Hematopoietic multipotent progenitor cell treated with erythropoietin and hydrocortisone succinate and interleukin-3 and kit ligand, for 17 days (in vitro differentiated cells): Measurements from ENCODE around the gene KLF6.
A peak's percentile ranks its signal among the peaks of the same experiment; 100 is the strongest.

Experiments
- DNase-seq: peaks from one replicate; pipeline ENCODE4 v3.0.0-alpha.2; 2015; ENCODE audit warnings: low spot score

KLF6 gene

DNA sequence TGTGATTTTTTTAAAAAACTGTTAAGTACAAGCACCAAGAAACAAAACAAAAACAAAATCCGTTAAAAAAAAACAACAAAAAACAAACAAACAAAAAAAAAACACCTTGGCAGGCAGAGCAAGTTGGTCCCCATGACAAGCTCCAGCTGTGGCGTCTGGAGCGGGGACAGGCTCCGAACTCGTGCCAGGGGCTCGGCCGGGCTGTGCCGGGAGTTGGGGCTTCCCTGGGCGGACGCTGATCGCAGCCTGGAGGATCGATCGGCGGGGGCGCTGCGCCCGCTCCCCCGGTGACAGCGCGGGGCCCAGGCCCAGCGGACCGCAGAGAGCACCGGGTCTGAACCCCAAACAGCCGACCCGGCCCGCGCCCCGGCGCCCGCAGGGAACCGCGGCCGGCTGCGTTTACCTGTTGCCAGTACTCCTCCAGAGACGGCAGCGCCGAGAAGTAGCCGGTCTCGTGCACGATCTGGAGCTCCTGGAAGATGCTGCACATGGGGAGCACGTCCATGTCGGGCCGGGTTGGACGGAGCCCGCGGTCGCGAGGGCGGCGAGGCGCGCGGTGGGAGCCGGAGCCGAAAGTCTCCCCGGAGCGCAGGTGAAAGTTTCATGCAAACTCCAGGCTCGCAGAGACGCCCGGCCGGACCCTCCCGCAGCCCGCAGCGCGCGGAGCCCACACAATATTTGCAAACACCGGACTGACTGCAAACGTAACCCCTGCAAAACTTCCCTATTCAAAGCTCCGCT, at the start of gene KLF6:
TSS of gene KLF6 (minus strand) at position 700 of the 741 bp plus-strand sequence. CDS start at position 505, 195 bp downstream.
- peak; percentile 74 for DNase-seq

DNA sequence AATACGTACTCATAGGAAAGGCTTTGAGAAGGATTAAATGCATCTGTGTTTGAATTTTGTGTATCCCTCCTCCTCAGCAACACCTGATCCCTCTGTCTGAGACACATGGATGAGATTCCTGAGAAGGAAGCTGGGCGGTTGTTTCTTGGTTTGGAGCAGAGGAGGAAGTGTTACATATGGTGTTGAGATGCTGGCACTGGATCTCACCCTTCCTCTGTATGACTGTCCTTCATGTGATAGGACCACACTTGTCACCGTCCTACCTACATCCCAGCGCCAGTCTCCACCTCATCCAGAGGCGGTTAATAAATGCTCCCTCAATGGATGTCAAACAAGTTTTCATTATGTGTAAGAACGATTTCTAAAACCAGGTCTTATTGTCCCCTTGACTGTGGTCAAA, 49.4 kb upstream of the KLF6 start:
- no peak for DNase-seq

DNA sequence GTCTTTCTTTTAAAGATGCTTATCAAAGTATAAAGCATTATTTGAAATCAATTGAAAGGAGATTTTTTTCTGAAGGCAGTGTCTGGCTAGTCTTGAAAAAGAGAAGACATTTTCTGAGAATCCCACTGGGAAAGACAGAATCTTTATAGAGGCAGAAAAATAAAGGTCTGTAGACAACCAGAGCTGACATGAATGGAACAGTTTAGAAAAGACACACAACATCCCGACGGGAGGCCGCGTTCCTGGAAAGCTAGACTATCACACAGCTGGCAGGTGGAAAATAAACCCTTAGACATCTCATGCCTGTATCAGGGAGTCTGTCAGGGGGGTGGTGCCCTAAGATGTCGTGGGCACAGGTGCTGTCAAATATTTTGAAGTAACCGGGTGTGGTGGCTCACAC, 48.0 kb upstream of the KLF6 start:
- DNase-seq: no peak

DNA sequence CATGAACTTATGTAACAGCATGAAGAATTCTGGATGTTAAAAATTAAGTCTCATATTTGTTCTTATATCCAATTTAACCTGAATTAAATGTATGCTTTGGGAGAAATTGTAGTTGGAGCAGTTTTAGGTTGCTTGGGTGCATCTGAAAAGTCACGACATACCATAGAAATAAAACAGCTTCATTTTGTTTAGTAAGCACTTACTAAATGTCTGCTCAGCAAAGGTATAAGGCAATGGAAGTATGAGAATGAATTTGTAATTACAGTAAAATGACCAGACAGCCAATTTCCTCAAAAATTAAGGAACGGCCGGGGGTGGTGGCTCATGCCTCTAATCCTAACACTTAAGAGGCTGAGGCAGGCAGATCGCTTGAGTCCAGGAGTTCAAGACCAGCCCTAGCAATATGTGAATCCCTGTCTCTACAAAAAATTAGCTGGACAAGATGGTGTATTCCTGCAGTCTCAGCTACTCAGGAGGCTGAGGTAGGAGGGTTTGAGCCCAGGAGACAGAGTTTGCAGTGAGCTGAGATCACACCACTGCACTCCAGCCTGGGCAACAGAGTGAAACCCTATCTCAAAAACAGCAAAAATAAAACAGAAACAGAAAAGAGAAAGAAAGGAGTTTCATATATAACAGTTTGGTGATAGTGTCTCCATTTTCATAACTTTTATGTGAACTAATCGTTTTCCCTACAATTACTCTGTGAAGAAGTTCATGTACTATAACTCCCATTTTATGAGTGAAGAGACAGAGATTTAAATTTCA, 47.2 kb upstream of the KLF6 start:
- no peak for DNase-seq

DNA sequence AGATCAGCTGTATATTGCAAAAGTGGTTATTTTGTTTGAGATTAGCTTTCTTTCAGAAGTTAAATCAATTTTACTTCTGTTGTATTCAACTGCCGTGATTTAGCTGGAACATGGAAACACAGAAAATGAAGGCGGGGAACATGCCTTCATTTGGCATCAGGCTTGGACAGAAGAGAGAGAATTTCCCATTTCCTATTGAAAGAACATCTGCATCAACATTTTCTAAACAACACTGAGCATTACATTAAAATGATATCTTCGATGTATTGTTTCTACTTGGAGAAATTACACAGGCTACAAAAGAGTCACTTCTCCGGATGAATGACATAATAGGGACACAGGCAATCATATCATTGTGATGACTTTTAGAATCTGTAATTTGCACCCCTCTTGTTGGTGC, 46.6 kb upstream of the KLF6 start:
- no peak for DNase-seq

DNA sequence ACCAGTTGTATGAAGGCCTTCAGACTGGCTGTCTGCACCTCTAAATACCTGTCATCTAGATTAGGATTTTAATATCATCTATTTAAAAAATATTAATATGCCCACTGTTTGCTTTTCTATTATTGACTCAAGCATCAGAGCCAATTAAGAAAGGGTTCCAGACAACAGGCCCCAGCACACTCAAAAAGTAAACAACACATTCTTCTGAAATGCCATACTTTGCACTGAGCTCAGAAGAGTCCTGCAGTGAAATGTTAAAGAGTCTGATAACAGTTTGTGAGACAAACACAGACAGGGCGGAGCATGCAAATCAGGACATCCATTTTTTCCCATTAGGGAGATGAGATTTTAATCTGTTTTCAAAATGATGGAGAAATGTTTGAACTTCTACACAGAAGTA, 45.9 kb upstream of the KLF6 start:
- no peak for DNase-seq

DNA sequence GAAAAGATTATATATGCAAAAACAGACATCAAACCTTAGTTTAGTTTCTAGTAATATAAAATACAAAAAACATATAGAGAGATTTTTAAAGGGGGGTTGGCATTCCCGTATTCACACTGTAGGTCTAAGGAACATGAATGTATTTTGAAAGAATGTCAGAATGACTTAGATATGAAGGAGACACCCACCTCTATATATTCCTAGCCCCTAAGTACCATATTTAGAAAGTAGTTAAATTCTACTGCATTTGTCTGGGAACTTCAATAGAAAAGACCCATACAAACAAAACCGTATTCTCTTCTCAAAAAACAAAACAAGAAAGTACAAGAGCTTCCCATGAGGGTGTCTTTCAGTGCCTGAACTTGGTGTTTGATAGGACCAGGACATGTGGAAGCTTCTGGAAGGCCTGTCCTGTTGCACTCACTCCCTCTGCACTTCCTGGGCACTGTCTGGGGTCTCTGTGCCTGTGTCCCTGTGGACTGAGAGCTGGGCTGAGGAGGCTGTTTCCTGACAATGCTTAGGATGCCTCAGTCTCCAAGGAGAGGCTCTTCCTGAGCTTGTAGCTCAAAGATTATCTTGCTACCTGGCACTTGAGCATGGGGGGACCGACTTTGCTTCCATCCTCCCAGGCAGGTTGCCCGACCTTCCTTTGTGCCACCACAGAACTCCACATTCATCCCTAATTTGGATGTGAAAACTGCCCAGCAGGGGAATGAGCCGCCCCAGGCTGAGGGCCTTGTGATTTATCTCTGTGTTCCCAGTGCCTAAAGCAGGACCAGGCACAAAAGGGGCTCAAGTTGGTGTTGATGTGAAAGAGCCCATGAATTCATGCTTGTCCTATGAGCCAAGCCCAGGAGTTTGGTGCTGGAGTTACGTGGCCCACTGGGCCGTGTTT, 44.4 kb upstream of the KLF6 start:
- DNase-seq: peak; percentile 29

DNA sequence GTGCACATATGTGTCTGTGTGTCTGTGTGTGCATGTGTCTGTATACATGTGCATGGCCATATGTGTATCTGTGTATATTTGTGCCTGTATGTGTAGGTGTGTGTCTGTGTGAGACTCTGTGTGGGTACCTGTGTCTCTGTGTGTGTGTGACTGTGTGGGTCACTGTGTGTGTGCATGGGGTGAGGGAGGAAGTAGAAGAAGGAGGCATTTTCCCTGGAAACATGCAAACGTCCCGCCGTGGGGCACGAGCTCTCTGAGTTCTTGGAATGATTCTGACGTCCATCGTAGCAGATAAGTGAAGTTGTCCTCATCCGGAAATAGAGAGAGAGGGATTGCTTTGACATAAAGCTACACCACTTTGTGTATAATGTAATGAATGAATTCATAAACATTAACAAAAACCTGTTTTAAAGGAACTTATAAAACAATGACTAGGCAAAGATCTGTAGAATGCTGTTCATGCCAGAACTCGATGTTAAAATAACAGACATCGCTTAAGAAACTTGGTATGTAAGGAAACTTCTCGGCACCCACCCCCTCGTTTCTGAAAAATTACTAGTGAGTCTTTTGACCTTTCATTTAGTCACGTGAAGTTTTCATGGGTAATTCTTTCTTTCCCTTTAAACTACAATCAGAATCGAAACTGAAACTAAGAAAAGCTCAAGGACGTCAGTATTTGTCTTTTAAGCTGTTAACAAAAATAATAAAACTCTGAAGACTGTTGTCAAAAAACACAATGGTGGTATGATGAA, 43.6 kb upstream of the KLF6 start:
- peak; percentile 74 for DNase-seq

DNA sequence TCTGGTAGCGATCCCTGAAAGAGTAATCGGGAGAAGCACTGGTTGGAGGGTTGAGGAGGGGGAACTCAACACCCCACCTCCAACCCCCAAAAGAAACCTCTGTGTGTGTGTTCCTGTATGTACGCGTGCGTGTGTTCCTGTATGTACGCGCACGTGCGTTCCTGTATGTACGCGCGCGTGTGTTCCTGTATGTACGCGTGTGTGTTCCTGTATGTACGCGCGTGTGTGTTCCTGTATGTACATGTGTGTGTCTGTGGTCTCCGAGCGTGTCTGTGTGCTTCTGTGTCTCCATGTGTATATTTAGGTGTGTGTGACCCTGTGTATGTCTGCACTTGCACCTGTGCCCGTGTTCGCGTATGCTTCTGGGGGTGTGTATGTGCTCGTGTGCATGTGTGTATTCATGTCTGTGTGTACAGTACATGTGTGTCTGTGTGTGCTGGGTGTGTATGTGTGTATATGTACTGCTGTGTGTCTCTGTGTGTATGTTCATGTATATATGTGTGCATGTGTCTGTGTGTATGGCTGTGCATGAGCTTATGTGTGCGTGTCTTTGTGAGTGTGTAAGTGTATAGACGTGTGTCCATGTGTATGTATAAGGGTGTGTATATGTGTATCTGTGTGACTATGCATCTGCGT, 42.9 kb upstream of the KLF6 start:
- DNase-seq: no peak

DNA sequence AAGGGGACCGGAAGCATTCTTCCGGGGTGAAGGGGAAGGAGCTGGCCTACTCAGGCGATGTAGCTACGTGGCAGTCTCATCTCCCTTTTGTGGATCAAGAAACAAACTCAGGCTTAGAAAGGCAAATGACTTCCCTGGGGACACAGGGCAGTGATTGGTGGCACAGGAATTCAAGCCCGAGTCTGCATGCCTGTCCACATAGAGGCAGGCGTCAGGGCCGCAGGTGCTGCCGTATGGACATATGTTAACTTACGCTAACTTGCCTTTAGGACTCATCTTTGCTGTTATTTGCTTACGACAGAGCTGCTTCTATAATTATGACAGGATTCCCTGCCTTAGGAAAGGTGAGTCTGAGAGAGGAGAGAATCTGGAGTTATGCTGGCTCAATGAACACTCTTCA, 42.3 kb upstream of the KLF6 start:
- no peak for DNase-seq

DNA sequence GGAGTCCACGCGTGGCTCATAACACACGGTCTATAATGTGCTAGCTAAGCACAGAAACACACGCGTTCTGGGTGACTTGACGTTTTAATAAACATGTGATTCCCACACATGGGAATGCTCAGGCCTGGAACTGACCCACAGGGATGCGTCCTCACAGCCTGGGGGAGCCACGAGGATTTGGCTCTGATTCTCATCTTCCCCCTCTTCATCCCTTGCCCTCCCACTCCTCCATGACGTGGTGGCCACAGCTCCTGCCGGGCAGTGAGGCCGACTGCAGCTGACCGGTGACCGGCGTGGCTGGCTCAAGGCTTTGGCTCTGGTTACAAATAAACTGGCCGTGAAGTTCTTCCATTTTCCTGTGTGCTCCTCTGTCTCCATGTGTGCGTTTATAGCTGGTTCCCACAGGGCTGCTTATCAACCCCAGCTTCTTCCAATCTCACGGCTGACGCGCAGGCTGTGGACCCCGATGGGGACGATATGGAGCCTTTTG, 40.9 kb upstream of the KLF6 start:
- no peak for DNase-seq

DNA sequence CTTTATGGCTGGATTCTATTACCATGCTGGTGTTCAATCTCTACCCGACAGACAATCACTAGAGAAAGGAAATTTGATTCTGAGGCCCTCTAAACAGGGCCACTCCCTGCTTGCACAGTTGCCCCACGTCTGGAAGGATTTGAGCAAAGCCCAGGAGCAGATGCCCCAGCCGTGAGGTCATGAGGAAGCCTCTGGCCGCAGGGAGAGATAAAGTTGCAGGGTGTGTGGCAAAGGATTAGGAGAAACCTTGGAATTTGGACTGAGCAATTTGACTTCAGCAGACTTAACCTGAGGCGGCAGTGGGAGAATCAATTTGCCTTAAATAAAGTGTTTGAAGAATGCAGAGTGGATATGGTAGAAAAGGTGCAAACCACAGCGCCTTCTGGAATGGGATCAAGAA, 40.2 kb upstream of the KLF6 start:
- DNase-seq: no peak

DNA sequence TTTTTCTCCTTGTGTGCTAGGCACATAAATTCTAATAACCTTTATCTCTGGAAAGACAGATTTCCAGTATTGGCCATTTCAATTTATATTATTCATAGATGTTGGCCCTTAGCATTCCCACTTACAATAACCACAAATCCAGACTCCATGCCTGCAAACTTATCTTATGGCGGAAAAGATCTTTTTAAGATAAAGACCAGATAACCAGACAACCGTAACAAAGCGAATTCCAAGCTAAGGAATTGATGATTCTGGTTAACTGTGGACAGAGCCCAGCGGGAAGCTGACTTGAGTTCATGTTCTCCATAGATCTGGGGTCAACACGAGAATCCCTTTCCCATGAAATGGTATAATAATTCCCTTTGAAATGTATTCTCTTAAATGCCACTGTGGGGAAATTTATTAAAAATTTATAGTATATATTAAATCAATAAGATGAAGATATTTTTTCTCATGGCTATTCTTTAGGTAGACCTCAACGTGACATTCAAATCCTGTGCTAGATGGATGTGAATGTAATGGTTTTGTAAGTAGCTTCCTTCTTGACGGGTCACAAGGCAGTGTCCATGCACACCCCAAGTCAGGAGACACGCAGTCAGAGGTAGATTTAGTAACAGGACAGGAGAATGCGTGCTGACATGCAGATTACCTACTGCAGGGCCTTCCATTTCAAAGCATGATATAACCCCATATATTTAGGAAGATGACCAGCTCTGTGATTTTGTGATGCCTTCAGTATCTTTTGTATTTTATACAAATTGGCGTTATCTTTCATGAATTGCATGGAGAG, 37.7 kb upstream of the KLF6 start:
- no peak for DNase-seq

DNA sequence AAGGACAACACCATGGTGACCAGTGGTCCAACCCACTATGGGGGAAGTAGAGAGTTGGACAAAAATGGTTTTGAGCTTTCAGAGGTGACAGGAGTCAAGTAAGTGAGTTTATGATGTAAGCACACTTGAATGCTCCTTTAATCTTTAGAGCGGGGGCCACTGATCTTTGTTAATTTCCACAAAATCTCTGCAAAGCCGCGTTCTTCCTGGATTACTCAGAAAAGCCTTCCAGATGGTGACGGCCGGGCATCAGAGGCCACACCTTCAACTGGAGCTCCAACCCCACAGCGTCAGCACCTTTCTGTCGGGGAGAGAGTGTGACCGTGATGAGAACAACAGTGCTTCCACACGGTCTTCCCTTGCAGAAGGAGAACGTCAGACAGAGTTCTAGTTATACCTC, 35.2 kb upstream of the KLF6 start:
- DNase-seq: no peak

DNA sequence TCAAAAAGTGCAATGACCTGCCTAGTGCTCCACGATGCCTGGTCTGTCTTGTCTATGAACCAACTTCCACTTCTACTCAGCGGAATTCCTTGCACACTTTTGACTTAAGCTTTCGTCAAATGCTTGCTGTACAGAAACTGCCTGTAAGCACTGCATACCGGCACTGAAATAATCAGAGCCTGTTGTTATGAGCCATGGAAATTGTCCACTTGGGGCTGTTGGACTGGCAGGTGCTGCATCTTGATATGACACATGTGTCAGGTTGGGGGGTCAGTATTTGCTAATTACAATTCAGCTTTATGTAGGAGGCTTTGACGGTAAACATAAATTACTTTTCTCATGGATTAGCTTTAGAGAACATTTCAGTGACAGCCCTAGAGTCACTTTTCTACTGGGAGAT, 32.0 kb upstream of the KLF6 start:
- no peak for DNase-seq

DNA sequence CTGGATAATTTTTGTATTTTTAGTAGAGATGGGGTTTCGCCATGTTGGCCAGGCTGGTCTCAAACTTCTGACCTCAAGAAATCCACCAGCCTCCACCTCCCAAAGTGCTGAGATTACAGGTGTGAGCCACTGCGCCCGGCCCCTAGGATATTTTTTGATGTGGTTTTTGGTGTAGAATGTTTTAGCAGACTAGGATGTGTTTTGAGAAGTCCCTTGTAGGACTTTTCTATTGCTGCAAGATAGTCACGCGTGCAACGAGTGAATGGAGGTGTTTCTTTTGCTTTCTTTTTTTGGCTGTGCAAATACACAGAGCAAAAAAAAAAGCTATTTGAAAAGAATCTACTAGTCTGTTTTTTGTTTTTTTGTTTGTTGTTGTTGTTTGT, 29.8 kb upstream of the KLF6 start:
- DNase-seq: no peak

DNA sequence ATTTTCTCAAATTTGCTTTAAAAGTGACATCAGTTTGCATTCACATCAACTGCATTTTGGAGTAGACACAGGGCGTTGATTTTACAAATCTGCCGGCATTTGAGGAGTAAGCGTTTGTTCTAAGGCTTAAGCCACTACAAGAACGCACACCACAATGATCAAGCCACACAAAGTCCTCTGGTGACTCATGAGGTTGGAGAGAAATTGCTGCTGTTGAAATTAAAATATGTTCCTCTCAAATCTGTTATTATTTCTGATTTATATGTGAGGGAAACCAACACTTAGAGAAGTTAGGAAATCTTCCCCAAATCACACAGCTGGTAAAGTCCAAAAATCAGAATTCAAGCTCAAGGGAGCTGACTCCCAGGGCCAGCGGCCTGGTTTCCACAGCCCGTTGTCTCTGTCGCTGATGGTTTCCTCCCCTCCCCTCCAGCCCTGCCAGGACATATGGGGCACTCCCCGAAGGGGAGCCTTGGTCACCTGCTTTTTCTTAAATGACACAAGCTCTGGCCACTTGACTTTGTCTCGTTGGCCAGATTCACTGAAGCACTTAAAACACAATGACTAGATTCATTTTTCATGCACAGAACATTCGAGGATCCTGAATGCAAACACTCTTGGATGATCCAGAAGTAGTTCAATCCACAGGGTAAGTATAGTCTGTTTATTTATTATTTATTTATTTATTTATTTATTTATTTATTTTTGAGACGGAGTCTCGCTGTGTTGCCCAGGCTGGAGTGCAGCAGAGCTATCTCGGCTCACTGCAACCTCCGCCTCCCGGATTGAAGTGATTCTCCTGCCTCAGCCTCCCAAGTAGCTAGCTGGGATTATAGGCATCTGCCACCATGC, 29.2 kb upstream of the KLF6 start:
- DNase-seq: no peak

DNA sequence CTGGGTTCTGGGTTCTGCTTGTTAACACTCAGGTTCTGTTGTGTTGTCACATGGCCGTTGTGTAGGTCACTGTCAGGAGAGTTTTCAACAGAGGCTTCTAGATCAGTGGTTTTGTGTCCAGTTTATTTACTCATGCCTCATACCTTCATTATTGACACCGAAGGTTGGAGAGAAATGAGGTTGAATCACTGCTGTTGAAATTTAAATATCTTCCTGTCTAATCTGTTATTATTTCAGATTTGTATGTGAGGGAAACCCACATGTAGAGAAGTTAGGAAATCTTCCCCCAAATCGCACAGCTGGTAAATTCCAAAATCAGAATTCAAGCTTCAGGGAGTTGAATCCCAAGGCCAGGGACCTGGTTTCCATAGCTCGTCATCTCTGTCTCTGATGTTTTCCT, 28.3 kb upstream of the KLF6 start:
- no peak for DNase-seq

DNA sequence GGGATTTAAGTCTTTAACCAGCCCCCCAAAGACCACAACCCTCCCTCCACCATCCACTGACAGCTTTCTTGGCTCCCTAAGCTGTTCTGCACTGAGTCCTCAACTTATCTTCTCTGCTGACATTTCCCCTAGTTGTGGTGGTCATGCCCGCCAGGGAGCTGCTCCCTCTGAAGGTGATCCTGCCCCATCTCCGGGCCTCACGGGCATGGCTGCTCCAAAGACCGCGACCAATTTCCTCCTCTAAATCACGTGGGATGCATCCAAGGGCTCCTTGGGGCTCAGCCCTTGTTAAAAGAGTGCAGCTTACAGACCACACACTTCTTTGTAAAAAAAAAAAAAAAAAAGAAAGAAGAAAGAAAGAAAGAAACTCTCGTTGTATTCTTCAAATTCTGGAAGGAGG, 27.1 kb upstream of the KLF6 start:
- DNase-seq: no peak
